HG03378 (cell line): ENCODE measurements around the gene PSORS1C2.
"Not testable (repeated sequence)": the region's sequence is repeated elsewhere in the genome, so short reads cannot be mapped to it uniquely, and the experiment has no call there.

Source experiments
- ATAC-seq: cut with Tn5 transposase; IDR thresholded peaks from one replicate; pipeline ENCODE4 v1.9.1; 2021; ENCODE audit warnings: mild to moderate bottlenecking, moderate library complexity; ENCODE audit not compliant: unreplicated experiment

PSORS1C2 gene

DNA sequence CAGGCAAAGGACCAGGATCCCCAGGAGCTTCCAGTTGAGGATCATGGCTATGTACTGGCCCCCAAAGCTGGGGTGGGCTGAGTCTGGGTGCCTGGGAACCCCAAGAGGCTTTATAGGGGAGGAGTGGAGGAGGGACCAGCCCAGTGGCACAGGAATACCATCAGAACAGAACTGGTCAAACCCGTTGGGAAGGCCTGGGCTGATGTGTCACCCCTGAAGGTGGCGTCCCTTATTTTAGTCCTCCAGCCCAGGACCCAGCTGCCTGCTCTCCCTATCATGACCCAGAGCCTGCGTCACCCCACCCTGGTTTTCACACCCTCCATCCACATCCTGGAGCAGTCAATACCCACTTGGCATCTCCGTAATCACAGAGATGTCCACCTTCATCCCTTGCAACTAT lies at the start of gene PSORS1C2:
PSORS1C2 (minus strand) TSS at position 85 of the 400 bp plus-strand sequence; CDS start at position 45, 40 bp downstream.
- no peak for ATAC-seq

DNA sequence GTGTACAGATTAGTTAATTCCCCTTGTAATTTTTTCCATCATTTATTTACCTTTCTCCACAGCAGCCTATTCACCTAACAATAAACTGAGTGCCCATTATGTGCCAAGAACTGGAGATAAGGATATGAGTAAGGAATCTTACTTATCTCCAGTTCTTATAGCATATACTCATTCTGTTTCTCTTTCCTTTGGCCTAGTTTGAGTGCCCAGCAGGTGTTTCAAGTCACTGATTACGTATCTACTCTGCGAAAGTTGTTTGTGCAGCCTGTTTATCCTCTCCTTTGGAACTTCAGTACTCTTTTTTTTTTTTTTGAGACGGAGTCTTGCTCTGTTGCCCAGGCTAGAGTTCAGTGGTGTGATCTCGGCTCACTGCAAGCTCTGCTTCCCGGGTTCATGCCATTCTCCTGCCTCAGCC lies 48.9 kb upstream of the PSORS1C2 start:
- ATAC-seq, result no peak

DNA sequence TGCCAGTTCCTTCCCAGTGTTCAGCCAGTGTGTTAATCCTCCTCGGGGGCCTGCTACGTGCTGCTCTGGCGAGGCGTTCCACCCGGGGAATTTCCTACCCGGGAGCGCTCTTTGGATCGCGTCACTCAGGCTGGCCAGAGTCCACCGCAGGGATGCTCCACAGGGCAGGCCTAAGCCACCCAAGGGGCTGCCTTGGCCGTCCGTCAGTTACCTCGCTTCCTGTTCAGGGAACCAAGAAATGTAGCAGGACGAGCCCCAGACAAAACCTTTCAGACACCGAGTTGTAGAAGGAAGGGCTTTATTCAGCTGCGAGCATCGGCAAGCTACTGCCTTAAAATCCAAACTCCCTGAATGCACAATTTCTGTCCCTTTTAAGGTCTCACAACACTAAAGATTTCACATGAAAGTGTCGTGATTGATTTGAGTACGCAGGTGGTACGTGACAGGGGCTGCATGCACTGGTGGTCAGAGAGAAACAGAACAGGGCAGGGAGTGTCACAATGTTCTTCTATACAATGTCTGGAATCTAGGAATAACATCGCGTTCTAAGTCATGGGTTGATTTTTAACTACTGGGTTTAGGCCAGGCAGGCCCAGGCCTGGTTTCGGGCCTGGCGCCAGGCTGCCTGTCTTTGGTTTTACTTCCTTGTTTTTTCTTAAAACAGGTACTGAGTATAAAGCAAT lies 47.3 kb upstream of the PSORS1C2 start:
- no peak for ATAC-seq

DNA sequence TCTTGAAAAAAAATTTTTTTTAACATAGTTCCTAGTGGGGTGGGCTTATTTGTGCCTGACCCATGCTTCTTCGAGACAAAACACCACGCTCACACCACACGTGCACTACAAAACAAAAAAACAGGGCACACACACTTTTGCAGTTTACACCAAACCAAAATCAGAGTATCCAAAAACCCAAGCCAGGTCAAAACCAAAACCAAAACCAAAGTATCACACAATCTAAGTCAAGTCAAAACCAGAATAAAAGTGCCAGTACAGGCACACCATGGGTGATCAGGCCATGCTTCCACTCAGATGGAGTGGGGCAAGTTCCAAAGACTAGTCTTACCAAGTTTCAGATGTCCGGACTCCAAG lies 46.8 kb upstream of the PSORS1C2 start:
- not testable (repeated sequence) for ATAC-seq

DNA sequence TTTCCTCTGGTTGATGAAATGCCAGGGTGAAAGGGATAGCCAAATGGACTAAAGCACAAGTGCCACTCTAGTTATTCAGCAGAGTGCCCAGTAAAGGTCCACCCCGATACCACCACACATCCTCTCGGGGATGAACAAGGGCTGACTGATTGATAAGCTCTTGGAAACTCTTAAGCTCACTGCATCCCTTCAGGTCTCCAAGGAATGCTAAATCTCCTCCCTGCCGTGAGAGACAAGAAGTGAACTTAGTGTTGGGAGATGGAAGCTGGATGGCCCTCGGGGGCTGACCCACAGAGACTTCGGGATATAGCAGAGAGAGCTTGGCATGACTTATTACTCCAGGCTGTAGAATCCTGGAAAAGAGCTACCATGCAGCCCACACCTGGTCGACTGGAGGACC lies 45.0 kb upstream of the PSORS1C2 start:
- ATAC-seq, result not testable (repeated sequence)

DNA sequence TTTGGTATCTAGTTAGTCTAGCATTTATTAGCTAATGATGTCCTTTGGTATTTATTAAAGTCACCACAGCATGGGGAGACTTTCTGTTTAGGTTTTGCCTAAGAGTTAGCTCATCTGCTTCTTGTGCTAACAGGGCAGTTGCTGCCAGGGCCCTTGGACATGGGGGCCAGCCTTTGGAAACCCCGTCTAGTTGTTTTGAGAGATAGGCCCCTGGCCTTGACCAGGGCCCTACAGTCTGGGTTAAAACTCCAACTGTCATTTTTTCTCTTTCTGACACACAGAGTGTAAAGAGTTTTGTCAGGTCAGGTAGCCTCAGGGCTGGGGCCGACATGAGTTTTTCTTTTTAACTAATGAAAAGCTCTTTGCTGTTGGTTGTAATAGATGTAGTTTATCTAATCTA lies 44.4 kb upstream of the PSORS1C2 start:
- ATAC-seq, result not testable (repeated sequence)

DNA sequence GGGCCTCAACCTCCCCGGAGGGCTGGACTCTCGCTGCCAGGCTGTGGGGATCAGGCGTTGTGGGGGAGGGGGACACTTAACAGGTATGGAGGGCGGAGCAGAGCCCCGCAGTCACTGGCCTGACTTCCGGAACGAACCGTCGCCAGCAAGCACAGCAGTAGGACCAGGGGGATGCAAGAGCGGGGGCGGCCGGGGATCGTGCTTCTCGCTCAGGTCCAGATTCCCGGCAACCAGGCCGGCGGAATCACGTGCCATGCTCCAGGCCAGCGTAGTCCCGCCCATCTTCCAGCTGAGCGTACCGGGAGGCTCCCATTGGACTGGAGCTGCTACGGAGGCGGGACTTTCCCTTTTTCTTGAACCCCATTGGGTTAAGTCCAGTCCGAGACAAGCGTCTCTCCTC lies 41.6 kb upstream of the PSORS1C2 start:
- no peak for ATAC-seq

DNA sequence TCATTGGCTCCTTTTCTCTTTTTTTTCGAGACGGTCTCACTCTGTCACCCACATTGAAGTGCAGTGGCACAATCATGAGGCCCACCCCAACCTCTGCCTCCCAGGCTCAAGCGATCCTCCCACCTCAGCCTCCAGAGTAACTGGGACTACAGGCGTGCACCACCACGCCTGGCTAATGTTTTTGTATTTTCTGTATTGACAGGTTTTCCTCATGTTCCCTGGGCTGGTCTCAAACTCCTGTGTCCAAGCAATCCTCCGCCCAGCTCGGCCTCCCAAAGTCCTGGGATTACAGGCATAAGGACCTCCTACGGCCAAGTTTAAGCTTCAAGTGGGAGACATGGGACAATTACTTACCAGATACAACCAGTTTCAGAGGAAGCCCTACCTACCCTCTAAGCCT lies 41.0 kb upstream of the PSORS1C2 start:
- ATAC-seq, result no peak

DNA sequence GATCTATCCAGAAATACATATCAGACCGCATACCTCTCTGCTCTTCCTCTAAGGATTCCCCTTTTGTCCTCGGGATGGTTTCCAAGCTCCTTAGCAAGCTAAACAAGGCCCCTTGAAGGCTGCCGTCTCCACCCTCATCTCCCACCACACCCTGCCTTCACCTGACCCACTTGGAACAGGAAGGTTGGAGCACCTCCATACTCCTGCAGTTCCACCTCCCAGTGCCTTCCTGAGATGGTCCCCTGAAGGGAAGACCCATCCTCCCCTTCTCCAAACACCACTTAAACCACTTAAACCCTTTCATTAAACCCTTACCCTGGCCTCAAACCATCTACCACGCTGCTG lies 40.1 kb upstream of the PSORS1C2 start:
- ATAC-seq, result no peak

DNA sequence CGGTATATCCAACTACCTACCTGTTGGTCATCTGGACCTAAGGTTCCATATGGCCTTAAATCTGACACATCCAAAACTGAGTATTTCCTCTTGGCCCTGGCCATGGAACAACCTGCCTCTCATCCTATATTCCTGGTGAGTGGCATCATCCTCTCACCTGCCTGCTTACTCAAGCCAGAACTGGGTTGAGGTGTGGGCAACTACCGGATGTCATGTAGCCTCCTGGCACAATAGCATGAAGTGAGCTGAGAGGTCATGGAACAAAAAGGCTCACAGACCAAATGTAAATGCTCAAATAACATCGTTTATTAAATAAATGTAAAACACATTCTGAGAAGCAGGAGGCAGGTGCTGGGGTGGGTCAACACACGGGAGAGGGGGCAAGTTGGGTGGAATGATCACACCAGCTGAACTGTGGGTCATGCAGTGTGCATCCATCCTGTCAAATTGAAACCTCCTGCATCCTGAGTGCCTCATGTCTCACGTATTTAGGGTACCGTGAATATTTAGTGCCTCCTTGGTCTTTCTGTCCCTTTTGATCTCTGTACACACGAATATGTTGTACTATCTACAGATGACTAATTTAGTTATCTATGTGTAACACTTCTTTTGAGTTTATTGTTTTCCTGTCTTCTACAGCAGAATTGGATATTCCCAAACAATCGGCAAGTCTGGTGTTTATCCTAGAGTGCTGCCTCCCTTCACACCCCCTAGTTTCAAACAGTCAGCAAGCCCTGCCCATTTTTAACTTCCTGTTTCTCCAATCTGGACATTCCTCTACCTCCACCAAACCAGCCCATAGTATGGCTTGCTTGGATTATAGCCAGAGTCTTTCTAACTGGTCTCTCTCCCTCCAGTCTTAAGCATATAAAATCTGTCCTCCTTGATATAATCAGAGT lies 39.5 kb upstream of the PSORS1C2 start:
- no peak for ATAC-seq

DNA sequence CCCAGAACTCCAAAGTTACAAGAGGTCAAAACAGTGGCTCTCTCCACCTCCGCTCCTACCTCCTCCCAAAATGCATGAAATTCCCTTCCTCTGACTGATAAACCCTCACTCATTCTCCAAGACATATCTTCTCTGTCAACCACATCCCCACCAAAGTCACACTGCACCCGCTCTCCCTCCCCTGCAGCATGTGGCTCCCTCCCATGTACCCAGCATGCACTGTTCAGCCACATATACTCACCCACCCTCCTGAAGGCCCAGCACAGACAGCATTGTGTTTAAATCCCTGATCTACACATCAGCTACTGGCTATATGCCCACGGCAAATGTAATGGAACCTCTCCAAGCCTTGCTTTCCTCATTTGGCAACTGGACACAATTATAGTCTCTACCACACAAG lies 37.1 kb upstream of the PSORS1C2 start:
- ATAC-seq, result no peak

DNA sequence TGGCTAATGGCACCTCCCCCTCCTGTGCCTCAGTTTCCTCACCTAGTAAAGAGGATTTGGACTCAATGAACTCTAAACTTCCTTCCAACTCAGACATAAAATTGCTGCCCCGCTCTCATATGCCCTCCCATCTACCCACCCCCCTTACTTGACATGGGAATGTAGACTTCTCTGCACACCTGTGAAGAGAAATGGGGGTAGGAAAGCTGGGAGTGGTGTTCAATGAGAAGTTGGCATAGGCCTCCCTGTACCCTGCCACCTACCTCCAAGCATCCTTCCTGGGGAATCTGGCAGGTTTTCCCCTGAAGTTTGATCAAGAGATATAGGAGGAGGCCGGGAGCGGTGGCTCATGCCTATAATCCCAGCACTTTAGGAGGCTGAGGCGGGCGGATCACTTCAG lies 35.5 kb upstream of the PSORS1C2 start:
- no peak for ATAC-seq

DNA sequence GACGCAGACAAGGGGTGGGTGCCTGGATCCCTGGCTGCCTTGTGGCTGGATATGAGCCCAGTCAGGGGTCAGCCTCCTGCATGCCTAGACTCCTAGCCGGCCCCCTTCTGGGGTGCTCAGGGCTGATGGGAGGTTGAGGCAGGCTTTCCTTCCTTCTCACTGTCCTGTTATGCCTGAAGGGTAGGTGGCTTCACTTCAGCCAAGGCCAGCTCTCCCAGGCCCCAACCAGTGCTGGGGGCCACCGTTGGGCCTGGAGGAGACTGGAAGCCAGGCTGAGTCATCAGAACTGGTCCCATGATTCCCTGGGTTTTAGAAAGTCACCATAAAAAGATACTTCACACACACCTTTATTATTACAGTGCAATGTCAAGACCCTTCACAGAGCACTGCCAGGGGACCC lies 34.5 kb upstream of the PSORS1C2 start:
- ATAC-seq, result no peak

DNA sequence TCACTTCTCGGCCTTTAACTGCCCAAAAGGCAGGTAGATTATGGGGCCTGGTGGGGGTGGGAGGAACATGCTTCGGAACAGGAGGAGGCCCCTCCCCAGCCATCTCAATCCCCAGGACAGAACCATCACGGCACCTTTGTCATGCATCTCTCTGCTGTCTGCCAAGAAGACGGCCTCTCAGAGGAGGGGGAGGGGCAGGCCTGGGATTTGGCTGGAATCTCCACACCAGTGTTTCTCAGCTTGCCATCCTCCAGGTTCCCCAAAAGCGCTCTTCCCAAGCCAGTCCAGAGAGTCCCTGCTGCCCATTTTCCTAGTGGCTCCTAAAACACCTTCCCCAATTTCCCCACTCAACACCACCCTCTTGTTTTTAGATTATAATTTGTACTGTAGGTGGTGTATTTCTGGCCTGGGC lies 34.1 kb upstream of the PSORS1C2 start:
- no peak for ATAC-seq

DNA sequence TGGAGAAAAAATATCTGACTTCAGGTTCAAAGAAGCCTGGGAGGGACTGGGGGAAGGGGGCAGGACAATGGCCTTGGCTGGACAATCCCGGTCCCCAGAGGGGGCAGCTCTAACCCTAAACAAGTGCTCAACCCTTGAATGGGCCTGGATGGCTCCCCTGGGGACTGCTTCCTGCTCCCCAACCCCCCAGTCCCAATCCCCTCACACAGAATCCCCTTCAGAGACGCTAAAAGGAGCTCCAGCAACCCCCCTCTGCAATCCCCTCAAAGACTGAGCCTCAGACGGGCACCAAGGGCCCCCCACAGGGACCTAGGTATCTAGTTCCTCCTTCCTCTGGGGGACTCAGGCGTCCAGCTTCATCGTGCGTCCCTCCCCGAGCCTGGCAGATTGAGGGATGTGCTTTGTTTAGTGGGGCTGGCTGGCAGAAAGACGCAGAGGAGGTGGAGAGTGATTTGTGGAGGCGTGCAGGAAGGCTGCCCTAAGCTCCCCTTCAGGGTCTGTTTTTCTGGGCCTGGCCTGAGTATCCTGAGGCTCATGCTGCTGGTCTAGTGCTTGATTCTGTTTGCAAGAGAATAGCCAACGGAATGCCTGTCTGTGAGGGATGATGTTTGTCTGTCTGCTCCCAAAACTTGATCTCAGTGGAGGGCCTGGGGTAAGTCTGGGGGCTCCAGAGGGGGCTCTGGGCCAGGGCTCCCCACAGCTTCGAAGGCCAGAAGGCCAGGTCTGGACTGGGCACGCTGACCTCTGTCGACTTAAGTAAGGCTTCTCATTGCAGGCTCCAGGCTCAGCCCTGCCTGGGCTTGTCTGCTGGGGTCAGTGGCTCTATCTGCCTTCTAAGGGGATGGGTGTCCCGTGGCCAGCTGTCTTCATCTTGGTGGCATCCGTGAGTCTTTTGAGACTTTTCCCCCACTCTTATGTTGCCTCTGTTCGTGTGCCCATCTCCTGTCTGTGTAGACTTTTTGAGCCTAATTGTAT lies 33.4 kb upstream of the PSORS1C2 start:
- no peak for ATAC-seq

DNA sequence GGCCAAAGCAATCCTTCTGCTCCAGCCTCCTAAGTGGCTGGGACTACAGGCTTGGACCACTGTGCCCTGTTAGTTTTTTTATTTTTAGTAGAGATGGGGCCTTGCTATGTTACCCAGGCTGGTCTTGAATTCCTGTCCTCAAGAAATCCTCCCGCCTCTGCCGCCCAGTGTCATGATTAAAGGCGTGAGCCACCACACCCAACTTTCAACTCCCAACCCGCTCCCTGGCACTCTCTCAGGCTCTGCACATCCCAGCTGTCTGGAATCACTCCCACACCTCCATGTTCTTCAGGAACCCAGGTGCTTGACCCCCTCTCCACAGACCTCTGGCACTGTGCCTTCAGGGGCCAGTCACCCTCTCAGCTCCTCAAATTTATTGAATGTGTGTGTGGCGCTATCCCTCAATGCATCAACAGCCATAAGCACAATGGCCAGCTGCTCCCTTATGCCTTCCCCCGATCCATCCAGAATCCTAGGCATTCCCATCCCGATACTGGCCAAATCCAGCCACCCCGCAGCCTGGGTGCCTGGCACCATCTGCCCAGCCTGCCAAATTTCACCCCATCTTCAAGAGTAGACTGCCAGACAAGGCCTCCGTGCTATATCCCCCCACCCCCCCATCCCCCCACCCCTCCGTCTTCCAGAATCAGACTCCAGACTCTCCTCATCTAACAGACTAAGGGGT lies 32.3 kb upstream of the PSORS1C2 start:
- no peak for ATAC-seq

DNA sequence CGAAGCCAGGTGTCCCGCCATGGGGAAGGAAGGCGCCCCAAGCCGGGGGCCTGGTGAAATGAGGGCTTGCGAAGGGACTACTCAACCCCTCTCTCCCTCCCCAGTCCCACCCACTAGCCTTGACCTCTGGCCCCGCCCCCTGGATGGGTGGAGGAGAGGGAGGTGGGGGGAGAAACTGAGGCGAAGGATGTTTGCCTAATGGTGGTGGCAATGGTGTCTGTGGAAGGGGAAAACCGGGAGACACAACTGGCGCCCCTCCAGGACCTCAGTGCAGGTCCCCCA lies 31.7 kb upstream of the PSORS1C2 start, which contains the start of gene POU5F1:
POU5F1 (minus strand) TSS at position 83 of the 282 bp plus-strand sequence; CDS start at position 21, 62 bp downstream.
- ATAC-seq, result no peak

DNA sequence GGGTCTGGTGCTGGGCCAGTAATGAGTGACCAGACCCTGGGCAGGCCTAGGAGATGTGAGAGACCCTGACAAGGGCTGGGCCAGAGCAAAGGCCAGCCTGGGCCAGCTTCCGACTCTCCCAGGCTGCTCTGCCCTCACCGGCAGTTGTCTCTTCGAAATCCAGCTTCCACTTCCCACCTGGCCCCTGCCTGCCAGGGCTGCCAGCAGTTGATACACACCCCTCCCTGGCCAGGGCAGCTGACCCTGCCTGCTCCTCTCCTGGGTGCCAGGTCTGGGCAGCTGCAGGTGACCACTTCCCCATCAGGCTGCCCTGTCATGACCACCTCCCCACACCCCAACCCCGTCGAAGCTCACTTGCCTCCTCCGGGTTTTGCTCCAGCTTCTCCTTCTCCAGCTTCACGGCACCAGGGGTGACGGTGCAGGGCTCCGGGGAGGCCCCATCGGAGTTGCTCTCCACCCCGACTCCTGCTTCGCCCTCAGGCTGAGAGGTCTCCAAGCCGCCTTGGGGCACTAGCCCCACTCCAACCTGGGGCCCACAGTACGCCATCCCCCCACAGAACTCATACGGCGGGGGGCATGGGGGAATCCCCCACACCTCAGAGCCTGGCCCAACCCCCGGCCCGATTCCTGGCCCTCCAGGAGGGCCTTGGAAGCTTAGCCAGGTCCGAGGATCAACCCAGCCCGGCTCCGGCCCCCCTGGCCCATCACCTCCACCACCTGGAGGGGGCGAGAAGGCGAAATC lies 31.2 kb upstream of the PSORS1C2 start:
- not testable (repeated sequence) for ATAC-seq

DNA sequence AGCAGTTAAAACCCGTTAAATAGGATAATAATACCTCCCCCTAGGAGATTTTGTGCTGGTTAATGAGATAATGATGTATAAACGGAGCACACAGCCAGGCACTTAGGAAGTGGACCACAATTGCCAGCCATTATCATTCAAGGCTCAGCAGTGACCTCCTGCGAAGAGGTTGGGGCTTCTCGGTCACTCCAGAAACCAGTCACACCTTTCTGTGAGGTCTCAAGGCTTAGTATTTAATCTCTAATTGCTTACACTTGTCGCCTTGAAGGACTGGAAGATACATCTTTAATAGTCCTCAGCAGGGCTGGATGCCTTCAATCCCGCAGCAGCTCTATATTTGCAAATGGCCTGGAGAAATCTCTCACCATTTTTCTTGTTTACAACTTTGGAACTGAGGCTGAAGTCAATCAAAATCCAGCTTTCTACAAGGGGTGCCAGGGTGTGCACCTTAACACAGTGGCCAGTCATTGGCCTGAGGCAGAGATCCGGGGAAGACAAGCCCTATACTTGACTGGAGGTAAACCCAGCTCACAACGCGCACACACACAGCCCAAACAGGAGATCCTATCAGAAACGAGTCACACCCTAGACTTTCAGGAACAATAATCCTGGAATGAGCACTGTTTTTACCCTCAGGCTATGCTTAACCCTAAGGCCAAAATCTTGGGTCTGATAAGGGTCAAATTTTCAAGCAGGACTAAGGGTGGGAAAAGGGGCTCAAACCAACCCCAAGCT lies 30.4 kb upstream of the PSORS1C2 start:
- no peak for ATAC-seq
